Measurements from ENCODE around the gene ARFIP1. TPM values are rescaled to one million over a fixed set of nuclear protein-coding genes. Genes with fewer than 3 reads are reported as not detected.

ARFIP1 gene
- total and polyA plus RNA-seq, 9 of the 15 experiments (the other 6 are each of a cell fraction or from before 2014, with no cell fraction given) = 14.1 to 25.1 (median 20.9) TPM

GRCh38 chr4:152950402-152951274 lies 170.9 kb downstream of the ARFIP1 start:
- Histone ChIP-seq H3K27ac (ENCODE audit: extremely low read depth, low read depth, low read length) (no peak overlapping the region), H4K20me1 (replicated peaks; ENCODE audit: control insufficient read depth, insufficient read depth, low read length) (peaks cover 4% of the 10 kb centered on the region; the same call in 1 of the 2 replicates), H3K9me3 (replicated peaks; ENCODE audit: control insufficient read depth, insufficient read depth, low read depth, low read length) (no peaks in the 10 kb centered on the region), H3K4me3 (no peak overlapping the region), H3K79me2 (ENCODE audit: control insufficient read depth, insufficient read depth, low read length) (no peaks in the 10 kb centered on the region), H3K9ac (ENCODE audit: insufficient read depth in 1 of 2, low read depth in 2 of 2, low read length in 2 of 2) (no peak overlapping the region), H3K36me3 (ENCODE audit: control insufficient read depth, insufficient read depth, low read length) (no peaks in the 10 kb centered on the region), H2AFZ (ENCODE audit: low read depth, low read length) (no peak overlapping the region), H3K9me1 (ENCODE audit: control insufficient read depth, insufficient read depth, low read length) (no peaks in the 10 kb centered on the region), H3K4me2 (ENCODE audit: insufficient read depth, low read length) (no peak overlapping the region), H3K4me1 (replicated peaks in 1 of 2; ENCODE audit: control insufficient read depth in 2 of 2, insufficient read depth in 2 of 2, low read length in 2 of 2) (no peaks in the 10 kb centered on the region; a peak in 2 of 5 replicates), H3K27me3 (ENCODE audit: control insufficient read depth in 2 of 2, insufficient read depth in 2 of 2, low read length in 2 of 2) (peaks cover 7 to 19% of the 10 kb centered on the region in 2 experiments)
- POLR2A ChIA-PET = interaction anchor here (0.7 to 1.0 kb wide), 2 partner anchors 10 to 662 kb away, joined by 3 read pairs; no protein-coding TSS in a partner anchor
- CTCF ChIA-PET (ENCODE audit: low intra/inter-chr PET ratio) = no interaction called here
- 8% methylated on average over 11 of the region's 11 CpGs for WGBS (ENCODE audit: insufficient coverage, low coverage, missing lambda C conversion rate)
- in situ Hi-C loops (cut with MboI) = no loop called here
- no peak for FAIRE-seq
- peak; percentile 53 for ATAC-seq
- TF ChIP-seq TCF3 (CRISPR knock-in tag; IDR thresholded peaks at IDR 0.05) = peak; percentile 4; the same call in 1 of the 2 replicates
- TF ChIP-seq ZNF551 (CRISPR knock-in tag; IDR thresholded peaks at IDR 0.05) = no peak
- no TSS peak for BruUV-seq (replicated peaks)
- DNase-seq (ENCODE audit: extremely low read depth in 1 of 4, low spot score in 3 of 4) = no peak
- intact Hi-C loops (cut with micrococcal nuclease) = no loop called here

- CTCF ChIA-PET (ENCODE audit: low intra/inter-chr PET ratio) = no interaction called here
- no peak overlapping the region for H3K9ac ChIP-seq (ENCODE audit: insufficient read depth in 1 of 2, low read depth in 2 of 2, low read length in 2 of 2)
- no peak overlapping the region for H3K4me2 ChIP-seq (ENCODE audit: insufficient read depth, low read length)
- no peak overlapping the region for H3K27ac ChIP-seq (ENCODE audit: extremely low read depth, low read depth, low read length)
- peaks cover 7 to 20% of the 10 kb centered on the region in 2 experiments for H3K27me3 ChIP-seq (ENCODE audit: control insufficient read depth in 2 of 2, insufficient read depth in 2 of 2, low read length in 2 of 2)
- no peak for DNase-seq (ENCODE audit: extremely low read depth in 1 of 4, low spot score in 3 of 4)
- ATAC-seq = no peak
- FAIRE-seq = no peak
- in situ Hi-C loops (cut with MboI) (no loop called here), intact Hi-C loops (cut with micrococcal nuclease) (no loop called here)
- H3K9me1 ChIP-seq (ENCODE audit: control insufficient read depth, insufficient read depth, low read length) = no peaks in the 10 kb centered on the region
- TF ChIP-seq TCF3 (CRISPR knock-in tag; IDR thresholded peaks at IDR 0.05) (0 out of 2 replicates have a peak, but pooled peaks have one; percentile 5), ZBTB26 (CRISPR knock-in tag; IDR thresholded peaks at IDR 0.05) (no peak), RFX7 (CRISPR knock-in tag; IDR thresholded peaks at IDR 0.05) (no peak), CBFA2T2 (conservative IDR thresholded peaks at IDR 0.05) (0 out of 2 replicates have a peak, but pooled peaks have one; percentile 14), CBFA2T3 (IDR thresholded peaks at IDR 0.05) (peak; percentile 36; the same call in 1 of the 2 replicates), HMBOX1 (IDR thresholded peaks at IDR 0.05) (0 out of 2 replicates have a peak, but pooled peaks have one; percentile 44)
- H3K4me1 ChIP-seq (replicated peaks in 1 of 2; ENCODE audit: control insufficient read depth in 2 of 2, insufficient read depth in 2 of 2, low read length in 2 of 2) = peaks cover 0 to under 1% of the 10 kb centered on the region in 2 experiments; a peak in 3 of 5 replicates
- peaks cover 4% of the 10 kb centered on the region; the same call in 1 of the 2 replicates for H4K20me1 ChIP-seq (replicated peaks; ENCODE audit: control insufficient read depth, insufficient read depth, low read length)
- 6% methylated on average over 3 of the region's 3 CpGs for WGBS (ENCODE audit: insufficient coverage, low coverage, missing lambda C conversion rate)
- H3K4me3 ChIP-seq = no peak overlapping the region
- no peaks in the 10 kb centered on the region for H3K9me3 ChIP-seq (replicated peaks; ENCODE audit: control insufficient read depth, insufficient read depth, low read depth, low read length)
- POLR2A ChIA-PET = no interaction called here
- H3K79me2 ChIP-seq (ENCODE audit: control insufficient read depth, insufficient read depth, low read length) = no peaks in the 10 kb centered on the region
- H2AFZ ChIP-seq (ENCODE audit: low read depth, low read length) = no peak overlapping the region
- BruUV-seq (replicated peaks) = no TSS peak
- no peaks in the 10 kb centered on the region for H3K36me3 ChIP-seq (ENCODE audit: control insufficient read depth, insufficient read depth, low read length)
Observed at GRCh38 chr4:152951348-152951747, 171.6 kb downstream of the ARFIP1 start.
